ENCODE measurements around the gene HBZ.
"Not testable (repeated sequence)": the region's sequence is repeated elsewhere in the genome, so short reads cannot be mapped to it uniquely, and the experiment has no call there.

Gene HBZ

DNA sequence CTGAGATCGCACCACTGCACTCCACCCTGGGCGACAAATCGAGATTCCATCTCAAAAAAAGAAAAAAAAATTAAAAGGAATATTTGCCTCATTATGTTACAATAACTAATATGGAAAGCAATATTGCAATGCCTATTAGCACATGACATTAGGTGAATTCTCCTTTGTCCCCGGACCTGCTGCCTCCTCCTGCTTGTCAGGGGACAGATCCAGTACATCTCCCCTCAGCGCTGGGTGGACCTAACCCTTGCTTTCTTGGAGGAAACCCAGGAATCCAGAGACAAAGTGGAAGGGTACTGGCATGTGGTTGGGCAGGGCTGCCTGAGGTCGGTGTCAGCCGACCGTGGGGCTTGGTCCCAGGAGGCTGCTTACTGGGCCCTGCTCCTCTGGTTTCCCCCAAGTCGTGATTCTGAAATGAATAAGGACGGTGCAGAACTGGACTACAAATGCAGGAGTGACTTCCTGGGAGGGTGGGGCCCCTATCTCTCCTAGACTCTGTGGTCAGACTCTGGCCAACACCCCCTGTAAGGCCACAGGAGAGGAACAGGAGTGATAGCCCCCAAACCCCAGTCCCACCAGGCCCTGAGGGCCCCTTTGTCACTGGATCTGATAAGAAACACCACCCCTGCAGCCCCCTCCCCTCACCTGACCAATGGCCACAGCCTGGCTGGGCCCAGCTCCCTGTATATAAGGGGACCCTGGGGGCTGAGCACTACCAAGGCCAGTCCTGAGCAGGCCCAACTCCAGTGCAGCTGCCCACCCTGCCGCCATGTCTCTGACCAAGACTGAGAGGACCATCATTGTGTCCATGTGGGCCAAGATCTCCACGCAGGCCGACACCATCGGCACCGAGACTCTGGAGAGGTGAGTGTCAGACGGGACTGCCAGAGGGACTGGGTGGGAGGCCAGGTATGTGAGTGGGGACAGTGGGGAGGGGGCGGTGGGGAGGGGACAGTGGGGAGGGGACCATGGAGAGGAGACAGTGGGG lies at the start of gene HBZ:
Gene HBZ (plus strand): TSS at position 504 of the 988 bp plus-strand sequence. CDS start 266 bp downstream, at position 770.
- DNase-seq, result no peak

DNA sequence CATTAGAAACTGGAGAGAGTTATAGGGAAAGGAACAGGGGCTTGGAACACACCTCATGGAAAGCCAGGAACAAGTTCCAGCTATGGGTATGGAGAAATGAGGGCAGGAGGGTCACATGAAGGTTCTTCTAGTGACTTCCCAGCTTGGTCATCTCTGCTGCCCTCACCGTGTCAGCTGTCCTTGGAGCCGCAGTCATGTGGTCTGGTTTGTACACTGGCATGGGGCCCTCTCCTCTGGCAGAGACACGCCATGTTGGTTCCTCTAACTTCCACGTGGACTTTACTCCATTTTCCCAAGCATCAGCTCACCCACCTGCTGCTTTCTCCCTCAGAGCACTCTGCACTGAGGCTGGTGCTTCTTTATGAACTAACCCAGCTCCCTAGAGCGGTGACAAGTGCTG lies 48.1 kb upstream of the HBZ start:
- DNase-seq, result no peak

DNA sequence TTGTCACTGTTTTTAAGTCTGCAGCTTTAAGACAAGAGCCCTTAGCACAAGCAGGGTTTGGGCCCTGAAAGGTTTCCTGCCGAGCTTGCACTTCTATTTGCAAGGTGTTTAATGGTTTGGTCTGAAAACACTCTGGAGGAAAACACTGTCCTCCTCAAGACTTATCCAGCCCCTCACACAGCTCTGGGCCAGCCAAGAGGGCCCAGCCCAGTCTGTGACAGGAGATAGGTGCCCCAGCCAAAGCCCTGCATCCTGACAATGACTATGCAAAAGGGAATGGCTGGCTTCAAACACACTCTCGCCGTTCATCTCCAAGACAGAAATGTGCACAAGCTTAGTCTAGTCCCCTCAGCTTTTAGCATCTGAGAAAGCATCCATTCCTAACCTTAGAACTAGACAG lies 47.5 kb upstream of the HBZ start:
- DNase-seq, result no peak

DNA sequence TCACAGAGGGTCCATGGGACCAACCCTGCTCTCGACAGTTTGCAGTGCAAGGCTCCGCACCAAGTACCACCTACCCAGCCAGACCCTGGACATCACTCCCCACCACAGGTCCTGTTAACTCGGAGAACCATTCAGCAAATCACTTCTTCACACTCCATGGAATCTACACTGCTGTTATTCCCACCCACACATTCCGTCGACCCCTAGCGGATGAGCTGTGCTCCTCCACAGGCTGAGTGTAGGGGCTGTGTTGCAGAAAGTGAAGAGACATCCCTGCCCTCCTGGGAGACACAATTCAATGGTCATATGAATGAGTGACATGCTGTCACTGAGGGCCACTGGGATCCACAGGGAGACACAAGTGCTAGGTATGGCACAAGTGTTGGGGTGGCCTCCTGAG lies 46.9 kb upstream of the HBZ start:
- no peak for DNase-seq

DNA sequence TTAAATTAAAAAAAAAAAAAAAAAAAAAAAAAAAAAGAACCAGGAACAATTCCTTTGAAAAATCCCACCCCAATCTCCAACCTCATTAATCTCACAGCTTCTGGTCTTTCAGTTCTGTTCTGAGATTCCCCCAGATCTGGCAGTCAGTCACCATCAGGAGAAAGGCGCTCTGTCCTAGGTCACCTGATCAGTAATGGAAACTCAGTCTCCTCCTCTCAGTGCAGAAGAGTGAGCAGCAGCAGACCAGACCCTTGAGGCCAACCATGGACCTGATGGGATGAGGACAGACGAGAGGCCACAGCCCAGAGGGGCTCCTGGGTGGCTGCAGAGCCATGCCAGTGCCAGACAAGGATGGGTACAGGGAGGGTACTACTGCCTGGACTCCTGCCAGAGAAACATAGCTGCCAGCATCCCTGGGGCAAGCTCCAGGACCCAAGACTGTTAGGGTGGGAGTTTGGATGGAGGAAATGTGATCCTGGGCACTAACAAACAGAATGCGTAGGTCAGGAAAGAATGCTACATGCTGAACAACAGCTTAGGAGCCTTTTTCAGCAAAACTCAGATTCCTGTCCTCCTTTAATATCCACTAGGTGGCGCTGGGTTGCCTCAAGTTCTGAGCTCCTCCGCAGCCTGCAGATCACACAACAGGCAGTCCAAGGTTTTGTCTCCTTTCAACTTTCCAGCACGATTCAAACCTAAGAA lies 45.7 kb upstream of the HBZ start:
- peak; percentile 75 for DNase-seq

DNA sequence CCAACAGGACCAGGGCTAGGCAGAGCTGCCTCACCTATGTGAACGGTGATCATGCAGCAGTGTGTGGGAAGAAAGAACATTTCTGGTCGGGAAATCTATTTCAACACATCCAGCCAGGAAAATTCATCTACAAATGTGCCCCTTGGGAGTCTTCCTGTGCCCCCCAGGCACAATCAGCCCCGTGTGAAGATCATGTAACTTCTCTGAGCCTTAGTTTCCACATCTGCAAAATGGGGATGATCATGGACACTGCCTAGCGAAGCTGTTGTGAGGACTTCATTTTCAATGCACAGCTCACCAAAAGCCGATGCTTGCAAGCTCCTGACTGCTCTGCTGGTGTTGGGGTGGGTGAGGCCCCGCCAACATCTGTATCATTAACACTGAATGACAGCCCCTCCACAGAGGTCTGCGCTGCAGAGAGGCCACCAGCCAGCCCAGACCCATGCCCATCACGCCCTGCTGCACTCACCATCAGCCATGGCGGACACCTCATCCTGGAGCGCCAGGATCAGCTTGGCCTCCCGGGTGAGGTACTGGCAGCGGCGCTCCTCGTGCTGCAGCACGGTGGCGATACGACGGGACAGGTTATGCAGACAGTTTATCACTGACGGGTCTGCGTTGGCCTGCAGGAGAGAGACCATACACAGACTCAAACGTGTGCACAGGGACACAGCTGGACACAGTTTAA lies 40.1 kb upstream of the HBZ start:
- DNase-seq, result no peak

DNA sequence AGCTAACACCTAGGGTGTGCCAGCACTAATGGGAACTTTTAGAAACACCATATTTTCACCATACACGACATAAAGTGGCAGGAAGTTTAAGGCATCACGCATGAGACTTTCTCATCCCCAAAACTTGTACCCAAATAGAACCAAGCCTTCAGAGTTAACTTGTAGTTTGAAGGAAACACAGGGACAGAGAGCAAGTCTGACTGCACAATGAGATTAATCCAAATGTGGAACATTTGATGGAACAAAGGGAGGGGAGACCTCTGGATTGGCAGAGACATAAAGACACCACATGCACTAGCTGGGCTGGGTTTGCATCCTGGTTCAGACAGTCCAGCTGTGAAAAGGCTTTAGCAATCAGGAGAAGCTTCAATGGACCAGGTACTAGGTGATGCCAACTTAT lies 38.1 kb upstream of the HBZ start:
- DNase-seq, result no peak

DNA sequence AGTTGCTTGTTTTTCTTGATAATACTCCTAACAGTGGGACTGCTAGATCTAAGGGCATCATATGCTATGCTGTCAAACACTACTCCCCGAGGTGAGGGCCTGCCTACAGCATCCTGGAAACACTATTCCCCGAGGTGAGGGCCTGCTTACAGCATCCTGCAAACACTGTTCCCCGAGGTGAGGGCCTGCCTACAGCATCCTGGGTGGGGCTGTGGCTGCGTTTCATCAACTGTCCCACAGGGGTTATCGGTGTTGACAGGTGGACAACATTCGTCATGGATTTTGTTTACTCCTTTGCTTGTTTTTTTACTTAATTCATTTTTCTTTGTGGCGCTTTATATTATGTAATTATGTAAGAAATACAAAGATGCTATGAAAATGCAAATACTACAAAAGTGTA lies 36.4 kb upstream of the HBZ start:
- DNase-seq, result no peak

DNA sequence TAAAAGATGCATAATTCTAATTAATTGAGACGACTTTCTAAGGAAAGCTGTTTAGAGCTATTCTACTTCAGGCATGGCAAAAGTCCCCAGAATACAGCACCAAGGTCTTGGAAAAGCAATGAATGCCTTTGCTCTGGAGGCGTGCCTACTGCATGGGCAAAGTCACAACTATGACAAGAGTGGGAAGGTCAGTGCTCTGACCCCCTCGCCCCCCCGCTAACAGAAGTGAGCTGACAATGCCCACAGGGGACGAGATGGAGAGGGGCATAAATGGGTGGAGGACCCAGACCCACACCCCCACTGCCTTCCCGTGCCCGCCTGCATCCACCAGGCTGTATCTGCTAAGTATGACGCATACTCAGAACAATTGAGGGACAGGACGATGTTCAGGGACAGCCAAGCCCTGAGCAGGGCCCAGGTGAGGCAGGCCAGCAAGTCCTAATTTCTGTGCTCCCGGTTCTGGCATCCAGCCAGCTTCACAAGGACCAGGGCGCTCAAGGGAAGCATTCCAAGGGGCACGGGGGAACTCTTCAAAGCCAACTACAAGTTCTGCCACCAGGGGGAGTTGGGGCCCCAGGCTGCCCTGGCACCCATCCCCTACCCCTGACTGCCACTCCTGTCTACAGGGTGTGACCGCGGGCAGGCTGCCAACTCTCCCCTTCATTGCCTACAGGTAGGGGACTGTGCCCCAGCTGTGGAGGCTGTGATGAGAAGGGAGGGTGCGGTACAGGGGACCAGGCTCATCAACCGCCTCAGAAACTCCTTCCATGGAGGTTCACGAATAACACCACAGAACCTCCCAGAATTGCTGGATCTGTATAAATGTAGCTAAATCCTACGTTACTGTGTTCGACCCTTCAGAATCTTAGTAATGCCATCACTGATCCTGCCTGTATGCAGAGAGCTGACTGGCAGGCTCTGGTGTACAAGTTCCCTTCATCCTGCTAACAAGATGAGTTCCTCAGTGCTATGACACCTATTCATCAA lies 34.8 kb upstream of the HBZ start:
- DNase-seq, result peak; percentile 68

DNA sequence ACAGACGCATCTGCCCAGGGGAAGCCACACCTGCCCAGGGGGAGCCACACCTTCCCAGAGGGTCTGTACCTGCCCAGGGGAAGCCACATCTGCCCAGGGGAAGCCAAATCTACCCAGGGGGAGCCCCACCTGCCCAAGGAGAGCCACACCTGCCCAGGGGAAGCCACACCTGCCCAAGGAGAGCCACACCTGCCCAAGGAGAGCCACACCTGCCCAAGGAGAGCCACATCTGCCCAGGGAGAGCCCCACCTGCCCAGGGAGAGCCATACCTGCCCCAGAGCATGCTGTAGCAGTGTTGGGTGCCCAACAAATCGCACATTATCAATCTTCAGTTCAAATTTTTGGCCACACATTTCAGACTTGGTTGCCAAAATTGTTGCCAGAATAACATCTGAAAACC lies 33.6 kb upstream of the HBZ start:
- no peak for DNase-seq

DNA sequence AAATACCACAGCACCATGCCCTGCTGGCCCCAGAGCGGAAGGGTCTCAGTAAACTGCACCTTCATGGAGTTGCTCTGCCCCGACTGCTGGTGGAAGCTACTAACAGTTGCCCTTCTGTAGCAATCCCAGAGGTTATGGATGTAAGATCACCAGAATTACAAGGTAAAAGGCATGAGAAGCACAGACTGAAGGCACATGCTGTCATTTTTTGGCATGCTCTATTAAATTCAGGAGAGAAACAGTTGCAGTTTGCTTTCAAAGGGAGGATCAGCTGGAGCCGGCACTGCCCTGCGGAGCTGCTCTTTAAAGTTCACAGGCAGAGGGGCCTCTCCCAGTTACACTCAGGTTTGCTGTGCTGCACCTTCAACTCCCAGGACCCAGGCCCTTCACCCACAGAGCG lies 33.1 kb upstream of the HBZ start:
- no peak for DNase-seq

DNA sequence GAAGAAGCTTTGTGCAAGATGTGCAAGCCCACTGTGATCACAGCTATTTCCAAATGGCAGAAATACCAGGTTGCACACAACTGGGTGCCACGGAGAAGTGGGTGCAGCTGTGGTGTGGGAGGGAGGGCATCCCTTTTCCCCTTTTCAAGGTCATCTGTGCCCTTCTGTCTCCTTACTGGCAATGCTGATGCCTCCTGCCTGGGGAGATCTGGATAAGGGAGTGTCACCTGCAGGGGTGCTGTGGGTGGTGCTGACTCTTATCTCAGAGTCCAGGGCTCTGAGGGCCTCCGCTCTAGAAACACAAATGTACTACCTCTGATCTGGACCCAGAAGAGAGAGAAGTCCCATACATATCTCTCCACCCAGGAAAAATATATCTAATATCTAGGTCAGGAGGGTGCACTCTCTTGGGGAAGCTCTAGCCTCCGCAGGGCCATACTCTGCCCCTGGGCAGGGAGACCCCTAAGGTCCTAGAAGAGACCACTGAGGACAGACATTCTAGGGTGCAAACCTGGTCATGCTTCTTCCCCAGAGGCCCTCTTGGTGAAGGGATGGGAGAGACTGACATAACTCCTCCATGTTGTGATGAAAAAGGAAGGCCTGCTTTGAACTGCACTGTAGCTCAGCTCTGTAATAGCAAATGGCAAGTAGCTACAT lies 32.5 kb upstream of the HBZ start:
- no peak for DNase-seq

DNA sequence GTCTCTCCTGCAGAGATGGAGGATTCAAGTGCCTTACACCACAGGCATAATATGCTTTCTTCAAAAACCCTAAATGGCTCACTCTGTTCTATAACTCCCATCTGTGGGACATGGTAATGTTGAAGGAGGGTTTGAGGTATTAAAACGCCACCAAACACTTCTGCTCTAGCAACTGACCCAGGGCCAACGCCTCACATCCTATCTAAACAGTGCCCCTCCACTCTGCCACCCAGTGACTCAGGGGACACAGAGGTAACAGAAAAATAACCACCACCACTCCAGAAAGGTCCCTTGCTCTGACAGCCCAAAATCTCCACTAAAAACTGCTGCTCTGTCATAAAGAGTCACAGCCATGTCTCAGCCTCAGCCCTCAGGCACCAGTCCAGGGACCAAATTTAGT lies 31.7 kb upstream of the HBZ start:
- DNase-seq, result no peak

DNA sequence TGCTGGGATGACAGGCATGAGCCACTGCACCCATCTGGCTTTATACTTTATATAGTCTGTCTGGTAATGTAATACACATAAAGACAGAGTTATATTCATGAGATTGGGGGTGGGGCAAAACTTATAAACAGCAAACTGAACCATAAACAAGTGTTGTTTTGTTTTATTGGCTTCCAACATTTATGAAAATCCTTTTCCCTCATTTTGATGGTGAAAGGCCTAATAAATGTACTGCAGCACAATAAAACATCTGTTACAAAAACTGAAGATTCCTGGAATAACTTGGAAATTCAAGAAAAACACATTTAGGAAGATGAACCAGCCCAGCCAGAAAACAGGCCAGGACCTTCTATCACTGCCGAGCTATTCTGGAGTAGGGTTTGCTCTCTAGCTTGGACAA lies 30.1 kb upstream of the HBZ start:
- no peak for DNase-seq

DNA sequence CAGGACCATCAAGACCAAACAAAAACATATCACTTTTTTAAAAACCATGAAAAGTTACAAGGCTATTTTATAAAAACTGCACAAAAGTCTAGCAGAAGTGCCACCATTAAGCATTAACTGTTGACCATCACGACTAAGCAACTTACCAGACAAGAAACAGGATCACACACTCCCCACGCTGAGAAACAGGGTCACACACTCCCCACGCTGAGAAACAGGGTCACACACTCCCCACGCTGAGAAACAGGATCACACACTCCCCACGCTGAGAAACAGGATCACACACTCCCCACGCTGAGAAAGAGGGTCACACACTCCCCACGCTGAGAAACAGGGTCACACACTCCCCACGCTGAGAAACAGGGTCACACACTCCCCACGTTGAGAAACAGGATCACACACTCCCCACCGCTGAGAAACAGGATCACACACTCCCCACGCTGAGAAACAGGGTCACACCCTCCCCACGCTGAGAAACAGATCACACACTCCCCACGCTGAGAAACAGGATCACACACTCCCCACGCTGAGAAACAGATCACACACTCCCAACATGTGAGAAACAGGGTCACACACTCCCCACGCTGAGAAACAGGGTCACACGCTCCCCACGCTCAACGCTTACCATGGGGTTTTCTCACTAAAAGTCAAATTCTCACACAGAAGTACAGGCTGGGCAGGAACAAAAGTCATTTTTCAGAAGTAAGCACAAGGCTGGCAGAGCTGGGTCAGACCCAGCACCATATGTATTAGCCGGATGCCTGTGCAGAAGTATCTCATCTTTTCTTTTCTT lies 28.7 kb upstream of the HBZ start:
- DNase-seq, result not testable (repeated sequence)

DNA sequence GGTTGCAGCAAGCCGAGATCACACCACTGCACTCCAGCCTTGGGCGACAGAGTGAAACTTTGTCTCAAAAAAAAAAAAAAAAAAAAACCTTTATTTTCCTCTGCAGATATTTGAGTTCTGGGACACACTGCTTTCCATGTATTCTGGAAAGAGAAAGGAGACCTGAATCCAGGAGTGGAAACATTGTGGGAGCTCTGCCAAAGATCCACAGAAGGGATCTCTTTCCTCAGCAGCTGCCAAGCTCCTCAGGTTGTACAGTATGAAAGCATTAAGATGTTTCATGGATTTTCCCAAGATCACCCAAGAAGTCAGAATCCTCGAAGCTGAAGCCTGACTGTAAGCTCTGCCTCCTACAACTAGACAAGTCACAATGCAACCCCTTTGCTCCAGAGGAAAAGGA lies 27.4 kb upstream of the HBZ start:
- no peak for DNase-seq

DNA sequence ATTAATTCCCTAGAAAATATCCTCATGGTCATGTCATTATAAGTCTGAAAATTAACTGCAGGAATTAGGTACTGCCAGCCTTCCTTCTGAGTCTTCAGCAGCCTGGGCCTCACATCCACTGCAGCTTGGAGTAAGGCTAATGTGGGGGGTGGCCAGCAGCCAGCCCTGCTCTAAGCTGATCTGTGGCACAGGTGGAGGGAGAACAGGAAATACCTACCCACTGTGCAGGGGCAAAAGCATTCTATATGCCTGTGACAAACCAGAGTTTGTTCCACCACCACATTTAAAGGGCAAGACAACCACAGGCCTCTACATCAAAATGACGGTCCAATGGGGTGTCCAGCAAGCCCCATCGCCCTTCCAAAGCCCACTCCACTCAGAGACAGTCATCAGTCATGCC lies 23.4 kb upstream of the HBZ start:
- DNase-seq, result no peak

DNA sequence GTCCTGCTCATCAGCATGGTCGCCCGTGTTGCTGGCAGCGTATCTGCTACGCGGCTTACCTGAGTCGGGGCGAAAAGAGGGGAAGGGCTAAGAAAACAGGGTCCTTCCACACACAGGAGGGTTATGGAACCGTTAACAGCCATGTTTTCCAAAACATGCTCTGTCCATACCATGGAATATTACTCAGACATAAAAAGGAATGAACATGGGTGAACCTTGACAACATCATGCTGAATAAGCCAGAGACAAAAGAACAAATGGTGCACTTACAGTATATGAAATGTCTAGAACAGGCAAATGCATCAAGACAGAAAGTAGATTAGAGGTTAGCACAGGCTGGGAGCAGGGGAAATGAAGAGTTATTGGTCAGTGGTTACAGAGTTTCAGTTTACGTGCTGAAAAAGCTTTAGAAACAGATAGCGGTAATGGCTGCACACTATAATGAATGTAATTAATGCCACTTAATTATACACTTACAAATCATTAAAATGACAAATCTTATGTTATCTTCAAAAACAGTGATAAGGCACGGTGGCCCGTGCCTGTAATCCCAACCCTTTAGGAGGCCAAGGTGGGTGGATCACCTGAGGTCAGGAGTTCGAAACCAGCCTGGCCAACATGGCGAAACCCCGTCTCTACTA lies 21.8 kb upstream of the HBZ start:
- DNase-seq, result no peak

DNA sequence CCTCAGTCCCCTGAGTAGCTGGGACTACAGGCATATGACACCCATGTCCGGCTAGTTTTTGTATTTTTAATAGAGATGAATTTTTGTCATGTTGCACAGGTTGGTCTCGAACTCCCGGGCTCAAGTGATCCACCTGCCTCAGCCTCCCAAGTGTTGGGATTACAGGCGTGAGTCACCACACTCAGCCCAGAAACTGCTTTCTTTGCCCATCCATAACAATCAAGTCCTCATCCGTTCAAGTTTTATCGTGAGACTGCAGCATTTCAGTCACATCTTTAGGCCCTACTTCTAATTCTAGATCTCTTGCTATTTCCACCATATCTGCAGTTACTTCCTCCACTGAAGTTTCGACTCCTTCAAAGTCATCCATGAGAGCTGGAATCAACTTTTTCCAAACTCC lies 20.3 kb upstream of the HBZ start:
- no peak for DNase-seq

DNA sequence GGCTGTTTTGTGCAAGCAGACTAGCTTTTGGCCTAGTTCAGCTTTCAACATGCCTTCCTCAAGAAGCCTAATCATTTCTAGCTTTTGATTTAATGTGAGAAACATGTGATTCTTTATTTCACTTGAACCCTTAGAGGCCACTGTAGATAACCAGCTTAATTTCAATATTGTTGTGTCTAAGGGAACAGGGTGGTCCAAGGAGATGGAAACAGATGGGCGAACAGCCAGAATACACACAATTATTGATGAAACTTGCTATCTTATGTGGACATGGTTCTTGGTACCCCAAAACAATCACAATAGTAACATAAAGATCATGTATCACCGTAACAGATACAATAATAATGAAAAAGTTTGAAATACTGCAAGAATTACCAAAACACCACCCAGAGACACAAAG lies 18.7 kb upstream of the HBZ start:
- DNase-seq, result no peak

DNA sequence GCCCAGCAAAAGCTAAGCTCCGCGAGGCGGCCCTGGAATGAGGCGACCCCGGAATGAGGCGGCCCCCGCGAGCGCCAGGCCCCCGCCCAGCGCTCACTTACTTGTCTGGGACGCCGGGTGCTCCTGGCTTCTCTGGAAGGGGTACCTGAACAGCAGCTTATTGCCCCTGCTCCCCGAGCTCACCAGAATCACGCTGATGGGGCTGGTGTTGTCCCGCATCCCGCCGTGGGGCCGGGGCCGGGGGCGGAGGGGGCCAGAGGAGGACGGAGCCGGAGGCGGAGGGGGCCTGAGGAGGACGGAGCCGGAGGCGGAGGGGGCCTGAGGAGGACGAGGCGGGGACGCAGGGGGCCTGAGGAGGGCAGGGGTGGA lies 14.4 kb upstream of the HBZ start:
- peak; percentile 27 for DNase-seq
